8988T (cell line): ENCODE measurements around the gene RIC8A.
A peak's percentile ranks its signal among the peaks of the same experiment; 100 is the strongest.
"Not testable (repeated sequence)": the region's sequence is repeated elsewhere in the genome, so short reads cannot be mapped to it uniquely, and the experiment has no call there.

Experiments used
- DNase-seq: peaks from one replicate; pipeline ENCODE4 v3.0.0; 2011

RIC8A gene

DNA sequence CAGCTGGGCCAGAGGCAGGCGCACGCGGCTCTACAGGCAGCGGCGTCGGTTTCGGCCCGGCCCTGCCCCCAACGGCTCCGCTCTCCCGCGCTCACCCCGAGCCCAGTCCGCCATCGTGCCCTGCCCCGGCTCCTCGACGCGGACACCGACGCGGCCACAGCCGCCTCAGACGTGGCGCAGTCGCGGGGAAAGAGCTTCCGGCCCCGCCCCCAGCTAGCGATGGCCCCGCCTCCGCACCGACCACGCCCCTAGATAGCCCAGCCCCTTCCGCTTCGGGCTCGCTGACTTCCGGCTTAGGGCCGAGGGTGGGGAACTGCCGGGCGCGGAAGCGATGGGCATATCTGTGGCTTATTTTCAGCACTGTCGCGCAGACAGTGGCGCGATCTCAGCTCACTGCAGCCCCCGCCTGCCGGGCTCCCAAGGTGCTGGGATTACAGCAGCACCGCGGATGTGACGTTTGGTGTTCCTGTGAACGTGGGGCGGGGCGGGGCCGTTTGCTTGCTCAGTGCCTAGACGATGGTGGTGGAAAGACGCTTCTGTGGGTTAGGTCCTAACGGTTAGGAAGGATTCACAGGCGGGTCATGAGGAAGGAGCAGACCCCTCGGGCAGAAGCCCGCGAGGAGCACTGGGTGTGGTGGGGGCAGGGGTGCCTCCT lies at the start of gene RIC8A, which contains the start of gene BET1L:
RIC8A (plus strand) TSS at position 501 of the 655 bp plus-strand sequence. CDS start 1,147 bp downstream, outside the sequence.
BET1L (minus strand) TSS at position 192 of the 655 bp plus-strand sequence; CDS start at position 114, 78 bp downstream.
- peak; percentile 99 for DNase-seq

DNA sequence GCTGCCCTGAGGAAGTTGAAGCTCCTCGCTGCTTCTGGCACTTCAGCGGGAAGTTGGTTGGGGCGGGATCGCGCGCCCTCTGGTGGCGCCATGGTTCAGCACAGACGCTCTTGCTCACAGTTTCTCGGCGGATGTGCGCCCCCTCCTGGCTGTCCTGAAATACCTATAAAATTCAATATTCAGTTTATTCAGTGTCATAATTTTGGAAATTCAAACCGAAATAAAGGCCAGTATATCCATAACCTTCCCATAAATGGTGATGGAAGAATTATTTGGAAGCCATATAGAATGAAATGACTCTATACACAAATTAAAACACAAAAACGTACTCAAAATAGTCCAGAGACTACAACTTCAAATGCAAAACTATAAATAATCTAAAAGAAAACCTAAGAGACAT lies 27.3 kb upstream of the RIC8A start:
- not testable (repeated sequence) for DNase-seq

DNA sequence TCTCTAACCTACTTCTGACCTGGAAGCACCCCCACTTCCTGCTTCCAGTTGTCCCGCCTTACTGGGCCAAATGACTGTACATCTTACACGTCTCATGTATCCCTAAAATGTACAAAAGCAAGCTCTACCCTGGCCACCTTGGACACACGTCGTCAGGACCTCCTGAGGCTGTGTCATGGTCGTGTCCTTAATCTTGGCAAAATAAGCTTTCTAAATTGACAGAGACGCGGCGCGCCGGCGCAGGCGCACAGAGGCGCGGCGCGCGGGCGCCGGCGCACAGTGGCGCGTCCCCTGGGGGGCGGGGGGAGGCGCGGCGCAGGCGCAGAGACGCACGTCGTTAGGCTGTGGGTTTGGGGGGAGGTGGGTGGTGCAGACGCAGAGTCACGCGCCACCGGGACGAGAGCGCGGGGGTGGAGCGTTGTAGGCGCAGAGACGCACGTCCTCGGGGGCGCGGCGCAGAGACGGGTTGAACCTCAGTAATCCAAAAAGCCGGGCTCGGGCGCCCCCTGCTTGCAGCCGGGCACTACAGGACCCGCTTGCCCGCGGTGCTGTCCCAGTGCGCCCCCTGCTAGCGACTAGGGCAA lies 18.2 kb upstream of the RIC8A start:
- DNase-seq = not testable (repeated sequence)

DNA sequence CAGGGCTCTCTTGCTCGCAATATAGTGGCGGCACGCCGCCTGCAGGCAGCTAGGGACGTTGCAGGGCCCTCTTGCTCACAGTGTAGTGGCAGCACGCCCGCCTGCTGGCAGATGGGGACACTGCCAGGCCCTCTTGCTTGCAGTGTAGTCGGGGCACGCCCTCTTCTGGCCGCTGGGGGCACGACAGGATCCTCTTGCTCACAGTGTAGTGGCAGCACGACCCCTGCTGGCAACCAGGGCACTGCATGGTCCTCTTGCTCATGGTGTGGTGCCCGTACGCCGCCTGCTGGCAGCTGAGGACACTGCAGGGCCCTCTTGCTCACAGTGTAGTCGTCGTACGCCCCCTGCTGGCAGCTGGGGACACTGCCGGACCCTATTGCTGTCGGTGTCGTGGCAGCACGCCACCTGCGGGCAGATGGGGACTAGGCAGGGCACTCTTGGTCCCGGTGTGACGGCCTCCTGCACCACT lies 17.6 kb upstream of the RIC8A start:
- DNase-seq = not testable (repeated sequence)

DNA sequence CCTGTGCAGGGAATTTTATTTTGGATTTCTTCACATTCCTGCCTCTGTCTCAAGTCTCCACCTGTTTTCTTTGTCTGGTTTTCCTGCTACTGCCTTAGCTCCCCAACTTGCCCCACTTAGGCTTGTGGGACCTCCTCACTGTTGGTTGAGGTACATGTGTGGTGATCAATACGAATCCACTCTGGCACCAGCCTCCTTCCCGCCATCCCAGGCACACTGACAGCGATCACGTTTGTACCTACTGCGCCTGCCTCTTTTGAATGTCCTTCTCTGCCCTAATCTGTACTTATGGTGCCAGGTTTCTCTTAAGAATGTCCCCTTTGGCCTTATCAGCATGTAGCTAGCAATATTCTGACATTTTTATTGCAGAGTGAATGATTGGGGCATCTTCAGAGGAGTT lies 17.0 kb upstream of the RIC8A start:
- not testable (repeated sequence) for DNase-seq

DNA sequence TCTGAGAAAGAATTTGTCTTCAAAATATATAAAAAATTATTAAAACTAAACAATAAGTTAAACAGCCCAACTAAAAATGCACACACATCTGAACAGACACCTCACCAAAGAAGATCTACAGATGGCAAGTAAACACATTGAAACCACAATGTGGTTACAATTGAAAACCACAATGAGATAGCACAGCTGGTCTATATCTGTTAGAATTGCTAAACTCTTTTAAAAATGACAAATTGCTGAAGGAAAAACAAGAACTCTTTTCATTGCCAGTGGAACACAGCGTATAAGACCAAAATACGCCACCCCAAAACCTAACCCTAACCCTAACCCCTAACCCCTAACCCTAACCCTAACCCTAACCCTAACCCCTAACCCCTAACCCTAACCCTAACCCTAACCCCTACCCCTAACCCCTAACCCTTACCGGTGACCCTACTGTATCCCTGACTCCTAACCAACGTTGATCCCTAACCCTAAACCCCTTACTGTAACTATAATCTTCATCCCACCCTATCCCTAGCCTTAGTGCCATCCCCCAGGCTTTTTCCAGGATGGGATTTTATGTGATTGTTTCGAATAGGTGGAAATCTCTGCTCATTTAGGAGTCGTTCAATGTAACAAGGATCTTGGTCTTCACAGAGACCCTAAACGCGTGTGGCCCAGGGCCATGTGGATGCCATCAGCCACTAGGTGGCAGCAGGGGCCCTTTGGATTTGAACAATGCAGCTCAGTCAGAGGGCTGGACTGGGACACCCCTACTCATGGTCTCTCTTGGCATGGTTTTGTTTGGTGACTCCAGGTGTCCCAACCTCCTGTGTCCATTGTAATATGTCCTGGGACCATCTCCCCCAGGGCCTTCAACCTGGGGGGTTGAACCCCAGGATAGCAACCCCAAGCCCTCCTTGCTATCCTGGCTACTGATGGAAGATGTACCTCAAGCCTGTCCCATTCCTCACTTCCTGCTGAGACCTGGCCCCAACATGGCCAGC lies 15.7 kb upstream of the RIC8A start:
- DNase-seq = not testable (repeated sequence)

DNA sequence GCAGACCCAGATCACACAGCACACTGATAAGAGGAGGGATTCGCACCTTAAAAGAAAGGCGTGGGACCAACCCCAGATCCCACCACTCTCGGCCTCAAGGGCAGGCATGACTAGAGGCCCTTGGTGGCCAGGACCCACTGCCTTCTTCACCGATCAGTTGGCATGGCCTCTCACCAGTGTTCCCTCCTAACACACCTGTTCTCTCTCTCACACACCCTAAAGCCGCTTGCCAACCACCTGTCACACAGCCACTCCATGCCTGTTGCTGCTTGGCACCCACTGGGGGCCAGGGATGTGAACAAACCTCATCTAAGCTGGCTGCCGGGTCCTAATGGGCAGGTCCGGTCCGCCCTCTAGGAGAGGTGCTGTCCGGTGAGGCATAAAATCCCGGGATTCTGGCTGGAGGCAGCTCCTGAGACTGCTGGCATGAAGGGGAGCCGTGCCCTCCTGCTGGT lies 14.8 kb upstream of the RIC8A start, which contains the start of gene SCGB1C1:
SCGB1C1 (plus strand) TSS at position 405 of the 455 bp plus-strand sequence; CDS start at position 427, 22 bp downstream.
- not testable (repeated sequence) for DNase-seq

DNA sequence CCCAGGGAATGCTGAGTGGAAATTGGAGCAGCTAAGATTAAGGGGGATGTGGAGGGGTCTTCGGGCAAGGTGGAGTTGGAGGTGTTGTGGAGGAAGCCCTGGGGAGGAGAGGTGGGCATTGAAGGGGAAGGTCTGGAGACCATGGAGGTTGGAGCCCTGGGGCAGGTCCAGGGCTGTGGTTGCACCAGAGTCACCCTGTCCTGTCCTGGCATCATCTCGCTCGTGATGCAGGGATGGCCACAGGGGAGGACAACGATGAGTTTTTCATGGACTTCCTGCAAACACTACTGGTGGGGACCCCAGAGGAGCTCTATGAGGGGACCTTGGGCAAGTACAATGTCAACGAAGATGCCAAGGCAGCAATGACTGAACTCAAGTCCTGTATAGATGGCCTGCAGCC lies 14.0 kb upstream of the RIC8A start:
- not testable (repeated sequence) for DNase-seq

DNA sequence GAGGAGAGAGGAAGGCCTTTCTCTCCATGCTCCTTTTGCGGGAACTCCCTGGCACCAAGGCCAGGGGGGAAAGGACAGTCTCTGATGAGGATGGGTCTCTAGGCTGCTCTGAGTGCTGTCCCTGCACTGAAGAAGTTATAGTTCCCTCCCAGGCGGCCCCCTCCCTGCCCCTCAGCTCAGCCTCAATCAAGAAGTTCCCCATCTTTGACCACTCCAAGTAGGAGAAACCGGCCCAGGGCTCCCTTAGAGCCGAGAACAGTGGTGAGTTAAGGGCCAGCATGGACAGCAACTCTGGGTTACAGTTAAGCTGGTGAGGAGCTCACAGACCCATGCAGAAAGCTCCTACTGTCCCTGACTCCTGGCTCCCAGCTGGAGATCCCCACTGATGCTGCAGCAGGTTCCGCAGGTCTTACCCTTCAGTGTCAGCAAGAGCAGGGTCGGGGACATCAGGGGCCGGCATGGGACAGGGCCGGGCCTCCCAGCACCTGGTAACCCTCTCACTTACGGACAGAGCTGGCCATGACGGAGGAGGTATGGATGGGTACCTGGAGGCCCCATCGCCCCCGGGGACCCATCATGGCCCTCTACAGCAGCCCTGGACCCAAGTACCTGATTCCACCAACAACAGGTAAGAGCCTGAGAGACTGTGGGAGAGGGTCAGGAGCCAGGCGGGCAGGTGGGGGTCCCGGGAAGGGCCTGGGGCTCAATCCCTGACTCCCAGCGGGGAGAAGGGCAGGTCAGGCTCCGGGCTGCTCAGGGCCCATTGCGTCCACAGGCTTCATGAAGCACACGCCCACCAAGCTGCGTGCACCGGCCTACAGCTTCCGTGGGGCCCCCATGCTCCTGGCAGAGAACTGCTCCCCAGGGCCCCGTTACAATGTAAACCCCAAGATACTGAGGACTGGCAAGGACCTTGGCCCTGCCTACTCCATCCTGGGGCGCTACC lies 10.4 kb upstream of the RIC8A start:
- DNase-seq = no peak

DNA sequence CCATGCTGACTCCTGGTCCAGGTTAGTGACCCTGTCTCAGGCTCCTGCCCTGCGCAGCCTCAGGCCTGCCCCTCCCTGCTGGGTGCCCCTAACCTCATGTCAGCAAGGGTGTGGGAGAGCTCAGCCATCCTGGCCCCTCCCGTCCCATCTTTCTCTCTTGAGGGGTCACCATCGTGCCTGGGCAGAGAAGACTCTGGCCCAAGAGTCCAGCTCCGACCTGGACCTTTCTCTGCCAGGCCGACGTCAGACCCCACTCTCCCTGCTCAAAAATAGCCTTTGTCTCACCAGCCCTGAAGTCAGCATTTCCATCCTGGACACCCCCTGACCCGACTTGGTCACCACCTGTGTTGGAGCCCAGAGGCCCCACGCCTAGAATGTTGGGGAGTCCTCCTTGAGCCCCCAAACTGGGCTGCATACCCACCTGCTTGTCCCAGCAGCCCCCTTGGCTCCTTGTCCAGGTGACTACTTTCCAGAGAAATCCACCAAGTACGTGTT lies 9.7 kb upstream of the RIC8A start:
- DNase-seq = no peak

DNA sequence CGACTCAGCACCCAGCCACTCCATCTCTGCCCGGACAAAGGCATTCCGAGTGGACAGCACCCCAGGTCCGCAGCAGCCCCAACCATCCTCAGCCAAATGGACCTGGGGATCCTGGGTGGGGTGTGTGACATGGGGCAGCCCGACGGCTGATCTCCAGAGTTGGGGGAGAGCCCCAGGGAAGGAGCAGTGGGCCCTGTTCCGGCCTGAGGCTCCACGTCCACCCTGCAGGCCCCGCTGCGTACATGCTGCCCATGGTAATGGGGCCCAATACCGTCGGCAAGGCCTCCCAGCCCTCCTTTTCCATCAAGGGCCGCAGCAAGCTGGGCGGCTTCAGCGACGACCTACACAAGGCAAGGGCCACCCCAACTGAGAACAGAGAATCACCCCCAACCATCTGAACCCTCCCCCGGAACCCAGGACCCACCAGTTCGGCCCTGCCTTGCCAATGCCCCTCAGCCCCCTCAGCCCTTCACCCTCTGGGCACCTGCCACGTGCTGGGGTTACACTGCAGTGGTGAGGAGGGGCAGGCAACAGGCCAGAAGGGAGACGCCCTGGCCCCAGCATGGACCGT lies 9.2 kb upstream of the RIC8A start:
- DNase-seq = no peak

DNA sequence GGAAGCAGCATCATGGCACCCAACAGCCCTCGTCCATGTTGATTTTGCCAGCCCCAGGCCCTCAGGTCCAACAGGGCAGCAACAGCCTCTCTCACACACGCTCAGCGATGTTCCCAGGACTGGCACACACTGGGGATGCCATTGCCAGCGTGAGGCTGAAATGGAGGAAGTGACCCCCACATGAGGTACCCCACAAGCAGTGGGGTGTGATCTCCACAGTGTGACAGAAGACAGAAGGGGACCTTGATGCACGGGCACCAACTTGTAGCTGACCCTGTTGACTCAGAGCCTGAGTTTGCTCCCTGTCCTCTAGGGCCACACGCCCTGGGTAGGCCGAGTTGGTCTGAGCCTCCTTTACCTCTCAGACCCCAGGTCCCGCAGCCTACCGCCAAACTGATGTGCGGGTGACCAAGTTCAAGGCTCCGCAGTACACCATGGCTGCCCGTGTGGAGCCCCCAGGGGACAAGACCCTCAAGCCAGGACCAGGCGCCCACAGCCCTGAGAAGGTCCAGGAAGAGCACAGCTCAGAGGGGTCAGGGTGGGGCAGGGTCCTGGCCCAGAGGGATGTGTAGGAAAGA lies 8.4 kb upstream of the RIC8A start:
- no peak for DNase-seq

DNA sequence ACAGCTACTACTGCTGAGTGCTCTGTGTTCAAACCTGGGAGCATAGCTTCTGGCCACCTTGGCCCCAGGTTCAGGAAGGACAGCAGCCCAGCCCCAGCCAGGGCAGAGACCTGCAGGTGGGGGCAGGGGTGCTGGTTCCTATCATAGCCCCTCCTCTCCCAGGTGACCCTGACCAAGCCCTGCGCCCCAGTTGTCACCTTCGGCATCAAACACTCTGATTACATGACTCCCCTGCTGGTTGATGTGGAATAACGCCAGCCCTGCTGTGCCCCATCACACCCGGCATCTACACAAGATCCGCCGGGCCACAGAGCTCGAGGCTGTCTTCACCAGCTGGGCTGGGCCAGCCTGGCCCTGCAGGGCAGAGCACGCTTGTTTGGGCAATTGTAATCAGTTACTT lies 7.7 kb upstream of the RIC8A start:
- no peak for DNase-seq

DNA sequence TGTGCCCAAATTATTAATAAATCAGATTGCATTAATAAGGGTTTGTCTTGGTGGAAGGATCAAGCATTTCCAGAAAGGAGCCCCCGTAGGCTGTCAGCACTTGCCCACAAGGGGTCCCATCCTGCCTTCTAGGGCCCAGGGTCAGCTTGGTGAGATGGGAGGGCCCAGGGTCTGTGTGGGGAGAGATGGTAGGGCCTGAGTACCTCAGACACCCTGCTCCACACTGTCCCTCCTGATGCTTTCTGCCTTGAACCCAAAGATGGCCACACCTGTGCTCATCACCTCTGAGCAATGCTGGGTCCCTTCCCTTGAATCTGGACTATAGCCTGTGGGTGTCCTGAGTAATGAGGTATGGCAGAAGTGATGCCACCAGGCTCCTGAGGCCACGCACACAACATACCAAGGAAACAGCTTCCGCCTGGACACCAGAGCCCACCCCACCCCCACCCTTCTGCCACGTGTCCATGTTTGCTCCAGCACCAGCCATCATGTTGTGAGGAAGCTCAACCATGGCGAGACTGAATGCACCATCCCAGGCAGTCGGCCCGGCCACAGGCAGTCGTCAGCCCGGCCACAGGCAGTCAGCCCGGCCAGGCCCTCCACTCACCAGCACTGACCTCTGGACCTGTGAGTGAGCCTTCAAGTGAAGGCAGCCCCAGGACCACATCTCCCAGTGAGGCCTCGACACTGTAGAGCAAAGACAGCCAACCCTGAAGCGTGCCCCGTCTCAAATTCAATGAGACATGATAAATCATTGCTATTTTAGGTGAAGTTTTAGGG lies 7.1 kb upstream of the RIC8A start:
- DNase-seq = no peak

DNA sequence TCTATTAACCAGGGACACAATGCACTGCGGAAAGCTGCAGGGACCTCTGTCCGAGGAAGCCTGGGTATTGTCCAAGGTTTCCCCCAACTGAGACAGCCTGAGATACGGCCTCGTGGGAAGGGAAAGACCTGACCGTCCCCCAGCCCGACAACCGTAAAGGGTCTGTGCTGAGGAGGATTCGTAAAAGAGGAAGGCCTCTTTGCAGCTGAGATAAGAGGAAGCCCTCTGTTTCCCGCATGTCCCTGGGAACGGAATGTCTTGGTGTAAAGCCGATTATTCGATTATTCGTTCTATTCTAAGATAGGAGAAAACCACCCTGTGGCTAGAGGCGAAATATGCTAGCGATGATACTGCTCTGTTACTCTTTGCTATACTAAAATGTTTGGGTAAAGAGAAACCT lies 5.5 kb upstream of the RIC8A start:
- no peak for DNase-seq

DNA sequence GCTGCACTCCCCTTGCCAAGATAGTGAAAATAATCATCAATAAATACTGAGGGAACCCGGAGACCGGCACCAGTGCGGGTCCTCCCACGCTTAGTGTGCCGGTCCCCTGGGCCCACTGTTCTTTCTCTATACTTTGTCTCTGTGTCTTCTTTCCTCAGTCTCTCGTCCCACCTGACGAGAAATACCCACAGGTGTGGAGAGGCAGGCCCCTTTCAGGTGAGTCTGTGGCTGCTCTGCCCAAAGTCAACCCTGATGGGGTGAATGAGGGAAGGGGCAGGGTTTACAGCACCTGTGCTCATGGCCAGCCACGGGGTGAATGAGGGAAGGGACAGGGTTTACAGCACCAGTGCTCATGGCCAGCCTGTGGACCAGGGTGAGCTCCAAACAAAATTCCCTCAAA lies 5.0 kb upstream of the RIC8A start:
- DNase-seq = no peak

DNA sequence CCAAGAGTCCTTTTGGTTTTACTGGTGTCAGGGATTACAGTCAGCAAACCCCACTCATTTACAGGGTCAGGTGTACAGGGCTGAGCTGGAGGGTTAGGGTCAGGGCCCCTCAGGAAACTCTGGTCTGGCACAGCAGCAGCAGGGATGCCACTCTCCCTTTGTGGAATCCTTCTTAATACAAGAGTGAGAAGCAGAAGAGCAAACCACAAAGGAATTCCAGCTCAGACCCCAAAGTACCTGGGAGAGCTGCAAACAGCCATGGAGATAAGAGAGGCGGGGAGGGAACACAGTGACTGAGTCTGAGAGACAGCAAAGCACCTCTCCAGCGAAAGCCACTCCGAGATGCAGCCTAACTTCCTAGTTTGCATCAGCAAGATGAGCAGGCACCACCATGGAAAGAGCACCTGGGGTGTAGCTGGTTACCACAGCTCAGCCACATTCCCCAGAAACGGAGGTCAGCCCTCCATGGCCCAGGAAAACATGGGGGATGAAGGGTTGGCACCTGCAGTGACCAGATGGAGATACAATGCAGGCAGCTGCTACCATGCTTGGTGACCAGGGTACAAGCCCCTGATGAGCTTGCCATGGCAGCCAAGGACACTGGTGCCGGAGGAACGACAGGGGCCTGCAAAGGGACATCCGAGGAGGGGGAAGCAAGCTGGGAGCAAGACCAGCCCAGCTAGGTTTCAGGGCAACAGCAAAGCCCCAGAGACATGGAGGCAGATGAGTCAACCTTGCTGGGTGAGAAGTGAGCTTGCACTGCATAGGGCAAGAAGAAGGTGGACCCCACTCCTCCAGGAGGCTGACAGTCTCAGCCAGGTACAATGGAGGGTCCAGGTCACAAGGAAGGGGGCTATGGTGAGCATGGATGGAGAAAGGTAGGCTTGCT lies 4.2 kb upstream of the RIC8A start:
- no peak for DNase-seq

DNA sequence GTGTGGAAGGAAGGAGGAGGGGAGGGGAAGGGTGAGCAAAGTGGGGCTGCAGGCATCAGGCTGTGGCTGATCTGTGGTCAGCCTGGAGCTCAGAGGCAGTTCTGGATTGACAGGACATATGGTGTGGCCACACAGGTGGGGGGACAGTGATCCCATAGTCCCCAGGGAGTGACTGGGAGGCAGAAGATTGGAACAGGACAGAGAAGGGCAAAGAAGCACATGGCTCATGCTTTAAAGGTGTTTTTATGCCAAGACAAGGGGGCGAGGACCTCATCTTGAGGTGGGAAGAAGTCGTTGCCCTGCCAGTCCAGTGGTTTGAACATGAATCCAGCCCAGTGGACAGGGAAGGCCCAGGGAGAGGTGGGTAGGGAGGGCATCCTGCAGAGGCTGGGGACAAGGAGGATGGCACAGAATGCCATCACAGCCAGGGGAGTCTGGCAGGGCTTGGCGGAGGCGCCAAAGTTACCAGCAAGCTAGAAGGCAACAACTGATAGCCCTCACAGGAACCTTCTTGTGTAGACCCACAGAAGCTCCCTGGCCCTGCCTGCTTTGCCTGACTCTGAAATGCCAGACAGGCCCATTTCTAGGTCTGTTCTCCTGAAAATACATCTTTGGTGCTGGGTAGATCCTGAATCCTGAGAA lies 3.4 kb upstream of the RIC8A start:
- no peak for DNase-seq
